Suprapubic skin (tissue), 4 donors: ENCODE results near the gene GRID2IP. TPM values are rescaled to one million over a fixed set of nuclear protein-coding genes. Genes with fewer than 3 reads are reported as not detected.
A peak's percentile ranks its signal among the peaks of the same experiment; 100 is the strongest.

Experiments used
- DNase-seq, 2 donors: peaks; one replicate each; pipeline ENCODE4 v3.0.0-alpha.2; 2019; ENCODE audit warnings: low spot score in 2 of 2
- H3K27ac ChIP-seq: fragments of 200-600 bp; sonication (generic); one replicate; pipeline ENCODE4 v1.5.1; 2019
- H3K27me3 ChIP-seq: fragments of 200-600 bp; sonication (generic); one replicate; pipeline ENCODE4 v1.5.1; 2019
- H3K36me3 ChIP-seq: fragments of 200-600 bp; sonication (generic); one replicate; pipeline ENCODE4 v1.5.1; 2019
- H3K4me1 ChIP-seq: fragments of 200-600 bp; sonication (generic); one replicate; pipeline ENCODE4 v1.5.1; 2019
- H3K4me3 ChIP-seq: fragments of 200-600 bp; sonication (generic); one replicate; pipeline ENCODE4 v1.5.1; 2019; ENCODE audit warnings: mild to moderate bottlenecking
- H3K9me3 ChIP-seq: fragments of 200-600 bp; sonication (generic); one replicate; pipeline ENCODE4 v1.5.1; 2019
- CTCF ChIP-seq, 2 donors: fragments of 200-600 bp in 1 of 2; fragments of 450-650 bp in 1 of 2; sonication (generic) in 1 of 2; IDR thresholded peaks; one replicate each; pipeline ENCODE4 v1.5.1; 2016 to 2019; ENCODE audit warnings: antibody characterized with exemption in 2 of 2, mild to moderate bottlenecking in 1 of 2, moderate library complexity in 1 of 2
- EP300 ChIP-seq: sonication (generic); formaldehyde crosslinking; IDR thresholded peaks from one replicate; pipeline ENCODE4 v1.6.1; 2017; ENCODE audit warnings: antibody characterized with exemption
- POLR2A ChIP-seq, 2 donors: fragments of 450-650 bp; IDR thresholded peaks; one replicate each; pipeline ENCODE4 v1.6.1; 2017; ENCODE audit warnings: antibody characterized with exemption in 2 of 2, mild to moderate bottlenecking in 2 of 2, moderate library complexity in 2 of 2
- POLR2AphosphoS5 ChIP-seq, 3 donors: sonication (generic); formaldehyde crosslinking; IDR thresholded peaks; one replicate each; pipeline ENCODE4 v1.6.1; 2017; ENCODE audit warnings: antibody characterized with exemption in 3 of 3
- WGBS: methylation state at CpG from one replicate; pipeline ENCODE4 v1.1.5; 2018; 5-methylcytosine and 5-hydroxymethylcytosine counted together
- total RNA-seq, 4 donors: library from RNA; depleted of rRNA; stranded (reverse); fragments of >200 nt; gene quantifications; one replicate each; pipeline ENCODE4 v1.1.0, GENCODE V29; 2016

GRID2IP gene
- total RNA-seq, 4 donors from 2014 or later, result 0.16 to 1.0 (median 0.62) TPM

- no peaks in the 10 kb centered on the region for H3K9me3 ChIP-seq
- peaks cover 3% of the 10 kb centered on the region for H3K4me1 ChIP-seq
- no peaks in the 10 kb centered on the region for H3K27me3 ChIP-seq
- DNase-seq, result no peak
- H3K36me3 ChIP-seq, result no peaks in the 10 kb centered on the region
- WGBS, result 16% methylated on average over 1 of the region's 1 CpG
- no peak overlapping the region for H3K27ac ChIP-seq
- TF ChIP-seq EP300 (no peak), POLR2A (IDR thresholded peaks at IDR 0.05) (no peak)
- no peak overlapping the region for H3K4me3 ChIP-seq
These were observed 61.6 kb downstream of the GRID2IP start for GRCh38 chr7:6489612-6490011.

GRCh38 chr7:6487184-6487545 is 64.1 kb downstream of the GRID2IP start:
- Histone ChIP-seq H3K9me3 (no peaks in the 10 kb centered on the region), H3K4me3 (no peak overlapping the region), H3K4me1 (peaks cover 17% of the 10 kb centered on the region), H3K36me3 (no peaks in the 10 kb centered on the region), H3K27me3 (no peaks in the 10 kb centered on the region), H3K27ac (no peak overlapping the region)
- WGBS, result 100% methylated on average over 1 of the region's 4 CpGs
- DNase-seq, result no peak
- TF ChIP-seq POLR2AphosphoS5 (IDR thresholded peaks at IDR 0.05) (no peak), POLR2A (IDR thresholded peaks at IDR 0.05) (no peak), EP300 (no peak), CTCF (IDR thresholded peaks at IDR 0.05) (no peak)

- Histone ChIP-seq H3K27me3 (no peaks in the 10 kb centered on the region), H3K27ac (no peak overlapping the region), H3K36me3 (no peaks in the 10 kb centered on the region), H3K4me1 (peaks cover 21% of the 10 kb centered on the region), H3K9me3 (no peaks in the 10 kb centered on the region), H3K4me3 (no peak overlapping the region)
- 91% methylated on average over 18 of the region's 19 CpGs for WGBS
- DNase-seq, result no peak
- TF ChIP-seq POLR2A (IDR thresholded peaks at IDR 0.05) (no peak), POLR2AphosphoS5 (IDR thresholded peaks at IDR 0.05) (no peak), EP300 (no peak), CTCF (IDR thresholded peaks at IDR 0.05) (no peak)
These were observed 64.7 kb downstream of the GRID2IP start for GRCh38 chr7:6486438-6487183.

GRCh38 chr7:6482743-6483119 is 68.5 kb downstream of the GRID2IP start:
- DNase-seq, result no peak
- H3K36me3 ChIP-seq, result no peaks in the 10 kb centered on the region
- peak overlapping the region; percentile 91 for H3K27ac ChIP-seq
- 29% methylated on average over 6 of the region's 6 CpGs for WGBS
- no peaks in the 10 kb centered on the region for H3K9me3 ChIP-seq
- peaks cover 42% of the 10 kb centered on the region for H3K4me1 ChIP-seq
- TF ChIP-seq POLR2A (IDR thresholded peaks at IDR 0.05) (no peak), CTCF (IDR thresholded peaks at IDR 0.05) (no peak), POLR2AphosphoS5 (IDR thresholded peaks at IDR 0.05) (no peak), EP300 (no peak)
- H3K27me3 ChIP-seq, result no peaks in the 10 kb centered on the region
- peak overlapping the region; percentile 86 for H3K4me3 ChIP-seq

GRCh38 chr7:6482307-6482706 is 69.0 kb downstream of the GRID2IP start:
- Histone ChIP-seq H3K27me3 (no peaks in the 10 kb centered on the region), H3K36me3 (no peaks in the 10 kb centered on the region), H3K4me3 (peak overlapping the region; percentile 86), H3K27ac (no peak overlapping the region), H3K9me3 (no peaks in the 10 kb centered on the region), H3K4me1 (peaks cover 42% of the 10 kb centered on the region)
- TF ChIP-seq EP300, result no peak
- no peak for TF ChIP-seq CTCF (IDR thresholded peaks at IDR 0.05)
- no peak for TF ChIP-seq POLR2AphosphoS5 (IDR thresholded peaks at IDR 0.05)
- no peak for TF ChIP-seq POLR2A (IDR thresholded peaks at IDR 0.05)
- 58% methylated on average over 4 of the region's 4 CpGs for WGBS
- DNase-seq, result no peak

- H3K4me1 ChIP-seq, result peaks cover 51% of the 10 kb centered on the region
- no peak for TF ChIP-seq EP300
- no peak for TF ChIP-seq POLR2A (IDR thresholded peaks at IDR 0.05)
- no peak for TF ChIP-seq POLR2AphosphoS5 (IDR thresholded peaks at IDR 0.05)
- TF ChIP-seq CTCF (IDR thresholded peaks at IDR 0.05), result no peak
- DNase-seq, result no peak
- 75% methylated on average over 6 of the region's 6 CpGs for WGBS
- H3K9me3 ChIP-seq, result no peaks in the 10 kb centered on the region
- no peaks in the 10 kb centered on the region for H3K36me3 ChIP-seq
- H3K27ac ChIP-seq, result no peak overlapping the region
- H3K27me3 ChIP-seq, result no peaks in the 10 kb centered on the region
- peak overlapping the region; percentile 86 for H3K4me3 ChIP-seq
These were observed 69.8 kb downstream of the GRID2IP start for GRCh38 chr7:6481445-6481844.
